GM21825 (cell line): Measurements from ENCODE around the gene VPS45.

Experiments used
- ATAC-seq: cut with Tn5 transposase; IDR thresholded peaks from one replicate; pipeline ENCODE4 v1.9.1; 2021; ENCODE audit warnings: mild to moderate bottlenecking, moderate library complexity; ENCODE audit not compliant: unreplicated experiment

The VPS45 gene

DNA sequence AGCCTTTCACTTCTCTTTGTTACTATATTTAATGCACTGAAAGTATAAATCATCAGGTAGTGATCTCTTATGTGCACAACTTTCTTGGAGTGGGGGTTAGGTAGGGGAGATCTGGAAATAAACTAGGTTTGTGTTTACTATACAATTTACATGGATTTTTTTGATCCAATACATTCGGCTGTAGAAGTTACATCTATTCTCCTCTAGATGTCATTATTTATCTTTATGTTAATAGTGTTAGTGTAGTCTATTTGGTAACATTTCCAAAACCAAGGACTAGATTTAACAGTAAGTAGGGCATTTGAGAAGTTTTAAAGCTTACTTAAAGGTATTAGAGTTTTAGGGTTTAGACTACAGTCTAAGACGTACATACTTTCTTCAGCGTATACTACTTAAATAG lies 5.4 kb downstream of the VPS45 start:
- ATAC-seq: no peak

DNA sequence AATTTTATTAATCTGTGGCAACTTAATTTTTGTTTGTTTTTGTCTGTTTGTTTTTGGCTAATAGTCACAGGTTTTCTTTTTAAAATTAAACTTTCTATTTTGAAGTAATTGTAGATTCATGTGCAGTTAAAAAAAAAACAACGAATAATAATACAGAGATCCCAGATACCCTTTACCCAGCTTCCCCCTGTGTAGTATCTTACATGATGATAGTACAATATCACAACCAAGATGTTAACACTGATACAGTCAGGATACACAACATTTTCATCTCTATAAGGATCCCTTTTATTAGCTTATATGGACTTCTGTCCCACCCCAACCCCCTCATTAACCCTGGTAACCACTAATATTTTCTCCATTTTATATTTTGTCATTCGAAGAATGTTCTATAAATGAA lies 5.9 kb downstream of the VPS45 start:
- ATAC-seq: no peak

DNA sequence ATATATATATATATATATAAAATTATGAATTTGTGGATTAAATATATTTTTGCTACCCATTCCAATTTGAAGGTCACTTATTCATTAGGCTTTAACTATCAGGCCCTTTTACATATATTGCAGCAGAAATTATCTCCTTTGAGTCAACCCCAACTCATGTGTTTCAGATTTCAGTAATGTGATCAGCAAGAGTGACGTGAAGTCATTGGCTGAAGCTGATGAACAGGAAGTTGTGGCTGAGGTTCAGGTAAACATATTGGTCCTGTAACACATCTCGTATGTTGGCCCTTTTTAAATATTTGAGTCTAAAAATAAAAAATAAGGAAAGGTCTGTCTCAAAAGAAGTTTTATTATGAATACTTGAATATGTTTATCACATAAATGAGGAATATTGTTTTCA lies 8.5 kb downstream of the VPS45 start:
- no peak for ATAC-seq

DNA sequence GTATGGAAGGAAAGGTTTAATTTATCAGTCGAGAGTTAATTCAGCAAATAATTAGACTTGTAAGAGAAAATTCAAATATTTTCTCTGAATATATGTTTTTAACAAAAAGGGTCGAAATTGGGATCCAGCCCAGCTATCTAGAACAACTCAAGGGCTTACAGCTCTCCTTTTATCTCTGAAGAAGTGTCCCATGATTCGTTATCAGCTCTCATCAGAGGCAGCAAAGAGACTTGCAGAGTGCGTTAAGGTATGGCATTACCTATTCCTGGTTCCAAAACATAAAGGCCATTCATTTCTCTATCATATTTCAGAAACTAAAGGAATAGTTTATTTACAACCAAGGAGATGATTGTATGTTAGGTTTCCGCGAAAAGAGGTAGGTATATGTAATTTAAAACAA lies 9.4 kb downstream of the VPS45 start:
- no peak for ATAC-seq

DNA sequence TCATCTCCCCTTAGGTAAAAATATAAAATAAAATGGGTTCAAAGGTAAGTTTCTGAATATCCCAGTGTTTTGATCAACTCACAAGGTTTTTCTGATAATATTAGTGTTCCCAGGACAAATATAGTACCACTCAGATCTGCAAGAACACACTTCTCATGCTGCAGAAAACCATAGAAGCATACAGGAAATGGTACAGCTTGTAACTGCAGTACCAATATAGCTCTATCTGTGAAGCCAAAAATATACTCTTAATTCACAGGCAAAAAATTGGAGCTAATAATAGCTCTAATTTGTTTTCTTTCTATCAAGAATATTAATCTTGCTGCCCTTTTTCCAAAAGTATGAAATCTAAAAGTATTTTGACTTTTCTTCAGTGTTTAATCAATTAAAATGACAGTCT lies 13.2 kb downstream of the VPS45 start:
- no peak for ATAC-seq

DNA sequence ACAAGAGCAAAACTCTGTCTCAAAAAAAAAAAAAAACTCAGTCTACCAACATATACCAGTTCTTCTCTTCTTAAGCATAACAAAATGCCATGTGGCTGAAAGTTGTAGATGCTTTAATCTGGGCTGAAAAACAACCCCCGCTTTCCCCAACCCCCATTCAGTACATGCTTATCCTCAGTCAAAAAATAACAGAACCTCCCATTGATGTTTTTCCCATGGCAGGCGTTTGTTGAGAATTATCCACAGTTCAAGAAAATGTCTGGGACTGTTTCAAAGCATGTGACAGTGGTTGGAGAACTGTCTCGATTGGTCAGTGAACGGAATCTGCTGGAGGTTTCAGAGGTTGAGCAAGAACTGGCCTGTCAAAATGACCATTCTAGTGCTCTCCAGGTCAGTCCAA lies 14.9 kb downstream of the VPS45 start:
- ATAC-seq: no peak

DNA sequence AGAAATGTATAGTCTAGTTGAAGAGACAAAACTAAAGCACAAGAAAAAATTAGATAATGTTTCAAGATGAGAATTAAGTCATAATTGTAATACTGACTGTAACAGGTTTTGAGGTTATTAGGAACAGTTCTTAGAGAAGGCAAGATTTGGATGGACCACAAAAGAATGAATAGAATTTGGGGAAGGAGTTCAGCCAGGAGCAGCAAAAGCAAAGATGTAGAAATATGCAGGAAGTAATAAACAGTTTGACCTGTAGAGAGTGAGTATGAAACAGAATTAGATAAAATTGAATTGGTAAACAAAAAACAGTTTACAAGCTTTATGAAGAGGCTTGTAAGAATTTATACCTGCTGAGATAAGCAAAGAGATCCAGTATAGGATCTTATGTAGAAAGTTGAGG lies 16.3 kb downstream of the VPS45 start:
- ATAC-seq: no peak

DNA sequence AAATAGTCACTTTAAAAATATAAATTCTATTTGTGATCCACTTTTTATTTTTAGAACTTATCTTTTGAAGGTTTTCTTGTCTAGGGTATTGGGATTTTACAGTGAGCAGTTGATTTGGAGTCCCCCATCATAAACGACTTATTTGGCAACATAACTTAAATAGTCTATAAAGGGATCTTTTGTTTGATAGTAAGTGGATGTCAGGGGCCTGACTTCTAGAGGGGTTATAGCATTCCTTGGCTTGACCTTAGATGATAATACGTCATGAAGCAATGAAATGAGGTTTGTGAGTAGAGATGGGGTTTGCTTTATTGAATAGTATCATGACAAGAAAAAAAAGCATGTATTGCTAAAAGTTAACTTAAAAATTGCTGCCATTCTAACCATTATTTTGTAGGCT lies 17.8 kb downstream of the VPS45 start:
- ATAC-seq: no peak

DNA sequence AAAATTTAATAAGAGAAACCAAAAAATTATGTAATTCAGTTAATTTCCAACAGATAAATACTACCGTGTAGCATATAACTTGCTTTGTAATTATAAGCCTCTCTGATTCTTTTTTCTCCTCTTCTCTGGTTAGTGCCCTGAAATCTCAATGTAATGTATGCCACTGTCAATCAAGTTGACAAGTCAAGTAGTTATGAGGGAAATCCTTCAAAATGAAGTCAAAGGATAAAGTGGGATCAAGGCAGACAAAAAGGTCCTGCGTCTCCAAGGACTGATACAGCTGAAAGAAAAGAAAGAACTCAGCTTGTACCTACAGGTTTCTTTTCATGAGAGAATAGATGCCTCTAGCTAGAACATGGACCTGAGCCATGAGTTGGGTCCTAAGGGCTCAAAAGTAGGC lies 19.8 kb downstream of the VPS45 start:
- no peak for ATAC-seq

DNA sequence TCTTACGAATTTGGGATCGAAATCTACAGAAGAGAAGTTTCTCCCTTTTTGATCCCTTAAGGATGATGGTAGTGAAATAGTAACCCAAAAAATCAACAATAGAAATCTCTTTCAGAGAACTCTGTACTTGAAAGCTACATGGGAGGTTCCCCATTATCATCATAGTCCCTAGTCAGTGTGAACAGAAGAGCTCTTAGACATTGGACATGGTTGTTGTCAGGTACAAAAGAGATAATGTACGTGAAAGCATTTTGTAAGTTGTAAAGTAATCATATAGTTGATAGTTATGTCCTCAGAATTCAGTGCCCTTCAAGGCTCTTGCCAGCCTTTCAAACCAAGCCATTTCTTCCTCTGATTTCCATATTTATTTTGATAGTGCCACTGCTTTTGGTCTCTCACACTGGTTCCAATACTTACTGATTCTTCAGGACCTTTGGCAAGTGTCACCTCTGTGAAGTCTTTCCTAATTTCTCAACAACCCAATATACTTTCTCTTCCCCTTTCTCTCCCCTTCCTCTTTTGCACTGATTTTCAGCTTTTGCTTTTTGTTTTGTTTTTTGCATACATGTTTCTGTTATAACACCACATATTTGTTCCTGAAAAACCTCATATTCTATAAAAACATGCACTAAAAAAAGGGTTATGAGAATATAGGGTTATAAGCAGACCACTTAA lies 22.4 kb downstream of the VPS45 start:
- ATAC-seq: no peak

DNA sequence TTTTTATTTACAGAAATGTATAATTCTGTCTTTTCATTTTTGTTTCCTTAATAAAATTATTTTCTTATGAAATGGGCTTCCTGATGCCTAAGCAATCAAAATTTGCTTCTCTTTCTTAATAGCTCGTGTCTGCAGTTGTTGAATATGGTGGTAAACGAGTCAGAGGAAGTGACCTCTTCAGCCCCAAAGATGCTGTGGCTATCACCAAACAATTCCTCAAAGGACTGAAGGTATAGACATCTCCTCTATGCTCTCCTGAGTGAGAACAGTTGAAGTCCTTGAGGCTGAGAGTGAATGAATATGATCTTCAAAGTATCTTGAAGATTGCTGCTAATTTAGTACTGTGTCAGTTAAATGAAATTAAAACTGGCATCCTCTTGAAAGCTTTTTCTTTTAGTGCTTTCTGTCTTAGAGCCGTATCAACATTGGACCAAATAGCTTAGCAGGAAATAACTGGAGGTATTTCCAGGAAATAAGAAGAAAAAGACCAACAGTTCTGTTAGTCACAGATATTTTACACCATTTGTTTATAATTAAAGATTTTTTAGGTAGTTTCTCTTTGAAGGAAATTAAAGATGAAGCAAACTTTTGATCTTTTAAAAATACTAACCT lies 24.7 kb downstream of the VPS45 start:
- ATAC-seq: no peak

DNA sequence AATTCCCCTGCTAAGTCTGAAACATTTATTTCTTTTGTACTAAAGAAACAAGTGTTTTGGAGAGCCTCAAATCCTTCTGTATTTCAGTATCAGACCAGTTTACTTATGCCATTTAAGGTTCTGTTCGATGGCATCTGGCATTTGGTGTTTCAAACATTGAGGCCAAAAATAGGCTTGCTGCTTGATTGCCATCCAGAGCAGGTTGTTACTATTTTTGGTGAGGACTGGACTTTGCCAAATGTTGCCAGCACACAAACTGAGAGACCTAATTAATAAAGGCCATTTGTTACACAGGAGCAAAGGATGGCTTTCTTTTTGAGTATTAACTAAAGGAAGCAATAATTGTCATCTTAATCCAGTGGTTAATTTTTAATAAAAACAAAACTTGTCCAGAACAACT lies 26.2 kb downstream of the VPS45 start:
- ATAC-seq: no peak

DNA sequence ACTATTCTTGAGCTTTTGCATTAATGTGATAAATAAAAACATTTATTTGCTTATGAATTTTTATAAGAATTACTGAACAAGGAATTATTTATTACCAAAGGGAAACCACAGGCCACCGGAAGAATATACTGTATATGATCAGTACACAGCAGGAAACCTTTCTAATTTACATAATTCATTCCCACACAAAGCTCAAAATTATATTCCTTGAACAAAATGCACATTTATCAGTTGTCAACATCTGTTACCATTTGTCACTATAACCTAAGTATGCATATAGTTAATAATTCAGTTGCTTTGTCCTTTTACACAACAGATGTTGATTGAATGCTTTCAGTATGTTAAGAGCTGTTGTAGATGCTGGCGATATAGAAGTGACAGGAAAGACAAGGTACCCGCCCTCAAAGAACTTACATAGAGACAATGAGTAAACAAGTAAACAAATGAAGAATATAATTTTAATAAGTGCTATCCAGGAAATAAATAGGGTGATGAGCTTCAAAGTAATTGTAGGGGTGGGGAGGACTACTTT lies 27.2 kb downstream of the VPS45 start:
- ATAC-seq: no peak

DNA sequence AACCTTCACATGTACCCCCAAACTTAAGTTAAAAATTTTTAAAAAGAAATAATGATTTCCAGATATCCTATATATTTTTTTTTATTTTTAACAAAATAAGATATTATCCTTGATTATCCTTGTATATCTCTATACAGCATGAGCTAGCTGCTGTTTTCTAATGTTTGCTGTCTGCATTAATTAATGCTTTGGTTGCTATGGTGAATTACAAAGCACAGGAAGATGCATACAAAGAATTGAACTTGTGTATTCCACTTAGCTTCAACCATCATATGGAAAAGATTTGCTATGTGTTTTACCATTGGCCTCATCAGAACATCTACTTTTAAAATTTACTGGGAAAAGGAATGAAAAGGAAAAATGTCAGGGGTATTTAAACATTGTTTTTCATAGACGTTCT lies 35.4 kb downstream of the VPS45 start:
- ATAC-seq: no peak

DNA sequence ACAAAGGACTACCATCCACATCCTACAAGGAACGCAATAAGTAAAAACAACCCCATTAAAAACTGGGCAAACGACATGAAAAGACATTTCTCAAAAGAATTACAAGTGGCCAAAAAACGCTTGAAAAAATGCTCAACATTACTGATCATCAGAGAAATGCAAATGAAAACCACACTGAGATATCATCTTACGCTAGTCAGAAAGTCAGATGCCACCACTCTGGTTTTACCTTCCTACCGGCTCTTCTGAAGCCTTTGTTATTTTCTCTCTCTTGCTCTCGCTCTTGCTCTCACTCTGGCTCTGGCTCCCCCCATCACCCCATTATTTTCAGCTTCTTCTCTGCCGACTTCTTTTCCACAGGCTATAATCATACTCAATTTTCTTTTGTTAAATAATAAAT lies 38.8 kb downstream of the VPS45 start:
- ATAC-seq: no peak

DNA sequence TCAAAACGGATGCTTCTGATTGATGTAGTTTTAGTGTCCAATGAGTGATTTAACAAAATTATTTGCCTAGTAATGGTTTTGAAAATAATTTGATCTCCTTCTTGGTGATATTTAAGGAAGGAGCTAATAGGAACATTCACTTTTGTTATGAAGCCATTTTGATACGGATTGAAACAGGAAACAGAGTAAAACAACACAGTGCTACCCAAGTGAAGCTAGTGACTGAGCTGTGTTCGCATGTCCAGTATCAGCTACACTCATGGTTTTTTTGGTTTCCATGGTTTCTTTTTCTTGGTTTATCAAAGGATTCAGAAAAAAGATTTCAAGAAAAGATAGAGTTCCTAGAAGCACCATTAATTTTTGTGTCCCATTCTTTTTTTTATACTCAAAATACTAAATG lies 42.0 kb downstream of the VPS45 start:
- ATAC-seq: no peak

DNA sequence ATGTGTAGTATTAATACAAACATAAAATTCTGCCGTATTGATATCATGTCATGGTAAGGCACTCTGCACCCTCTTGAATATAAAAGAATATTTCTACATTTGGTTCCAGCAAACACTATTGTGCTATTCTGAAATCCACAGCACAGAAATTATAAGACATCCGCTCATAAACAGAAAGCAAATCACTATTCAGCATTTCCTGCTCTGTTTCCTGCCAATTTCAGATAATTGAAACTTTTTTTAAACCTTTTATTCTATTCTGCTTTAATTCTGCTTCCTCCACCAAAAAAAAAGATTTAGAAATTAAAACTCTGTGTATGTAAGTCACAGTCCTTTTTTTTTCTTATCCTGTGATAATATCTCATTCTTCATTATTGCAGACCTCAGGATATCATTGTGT lies 42.5 kb downstream of the VPS45 start:
- ATAC-seq: no peak

DNA sequence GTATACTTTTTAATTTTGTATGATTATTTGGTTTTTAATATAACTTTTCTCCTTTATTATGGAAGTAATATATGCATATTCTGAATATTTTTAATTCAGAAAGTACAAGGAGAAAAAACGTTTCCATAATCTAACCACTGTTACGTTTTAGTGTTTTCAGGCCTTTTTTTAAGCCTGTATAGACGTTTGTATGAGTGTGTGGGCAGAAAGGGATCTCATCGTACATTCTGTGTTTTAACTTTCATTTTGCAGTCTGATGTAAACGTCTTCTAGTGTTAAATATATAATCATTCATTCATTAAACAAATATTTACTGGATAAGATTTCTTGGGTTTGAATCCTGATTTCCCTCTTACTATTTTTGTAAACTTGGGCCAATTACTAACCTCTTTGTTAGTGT lies 44.1 kb downstream of the VPS45 start:
- ATAC-seq: no peak

DNA sequence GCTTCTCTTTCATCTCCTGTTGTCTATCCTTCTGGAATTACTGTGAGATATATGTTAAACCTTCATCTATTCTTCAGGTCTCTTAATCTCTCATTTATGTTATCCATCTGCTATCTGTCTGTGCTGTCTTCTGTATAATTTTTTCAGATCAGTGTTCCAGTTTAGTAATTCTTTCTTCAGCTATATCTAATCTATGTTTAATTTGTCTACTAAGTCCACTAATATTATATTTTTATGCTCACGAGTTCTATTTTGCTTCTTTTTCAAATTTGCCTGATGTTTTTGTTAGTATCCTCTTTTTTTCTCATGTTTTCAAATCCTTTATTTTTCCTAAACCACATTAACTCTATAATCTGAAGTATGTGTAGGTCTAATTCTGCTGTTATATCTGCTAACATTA lies 47.5 kb downstream of the VPS45 start:
- ATAC-seq: no peak

DNA sequence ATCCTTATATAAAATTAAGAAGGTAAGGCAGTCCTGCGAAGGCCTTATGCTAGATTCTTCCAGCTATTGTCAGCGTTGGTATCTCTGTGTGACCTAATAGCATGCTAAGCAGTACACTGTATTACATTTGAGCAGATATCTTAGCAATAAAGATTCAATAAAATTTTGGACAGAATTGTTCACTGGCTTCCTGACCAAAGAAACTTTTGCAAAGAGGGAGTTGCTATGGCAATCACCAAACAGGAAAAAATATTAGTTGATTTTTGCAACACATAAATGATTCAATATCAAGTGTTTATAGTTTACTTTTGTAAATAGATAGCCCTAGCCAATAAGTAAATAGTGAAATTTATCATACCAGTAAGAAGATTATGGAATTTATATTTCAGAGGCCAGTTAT lies 51.1 kb downstream of the VPS45 start:
- no peak for ATAC-seq

DNA sequence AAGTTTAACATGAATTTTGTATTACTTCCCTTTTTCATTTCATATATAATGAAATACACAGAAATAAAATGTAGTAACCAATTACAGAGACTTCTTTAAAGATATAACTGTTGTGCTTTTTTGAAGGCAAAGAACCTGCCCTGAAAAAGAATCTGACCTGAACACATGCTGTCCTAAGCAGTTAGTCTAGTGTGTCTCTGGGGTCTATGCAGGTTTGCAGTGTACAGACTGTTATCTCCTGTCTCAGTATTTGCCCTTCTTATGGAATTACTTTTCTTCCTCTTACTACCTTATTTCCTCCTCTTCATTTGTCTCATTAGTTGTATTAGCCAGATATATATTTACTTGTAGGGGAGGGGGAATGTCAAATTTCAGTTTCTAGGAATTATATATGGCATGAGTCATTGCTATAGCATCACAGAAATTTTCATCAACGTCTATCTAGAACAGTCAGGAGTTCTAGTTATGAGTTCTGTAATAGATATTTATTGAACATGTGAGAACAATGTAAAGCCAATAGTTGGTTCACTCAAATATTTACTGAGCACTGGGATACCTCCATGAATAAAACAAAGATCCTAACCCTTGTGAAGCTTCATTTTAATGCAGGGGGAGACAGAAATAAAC lies 53.8 kb downstream of the VPS45 start:
- no peak for ATAC-seq

DNA sequence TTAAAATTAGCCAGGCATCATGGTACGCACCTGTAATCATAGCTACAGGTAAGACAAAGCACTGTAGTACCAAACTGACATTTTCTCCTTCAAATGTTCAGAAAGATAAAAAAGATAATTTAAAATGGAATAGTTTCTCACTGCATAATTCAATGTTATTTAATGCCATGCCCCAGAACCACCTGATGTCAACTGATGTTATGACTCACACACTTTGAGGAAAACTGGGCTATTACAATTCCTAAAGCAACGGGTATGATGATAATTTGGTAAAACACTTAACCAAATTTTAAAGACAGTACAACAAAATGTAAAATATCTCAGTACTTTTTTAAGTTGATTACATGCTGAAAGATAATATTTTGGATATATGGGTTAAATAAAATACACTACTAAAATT lies 59.2 kb downstream of the VPS45 start:
- no peak for ATAC-seq
